Measurements from ENCODE around the gene RHOF. TPM values are rescaled to one million over a fixed set of nuclear protein-coding genes. Genes with fewer than 3 reads are reported as not detected.
"Not testable (repeated sequence)": the region's sequence is repeated elsewhere in the genome, so short reads cannot be mapped to it uniquely, and the experiment has no call there.

The RHOF gene
- total and polyA plus RNA-seq, 8 donors: 2.8 to 12.6 (median 4.9) TPM

DNA sequence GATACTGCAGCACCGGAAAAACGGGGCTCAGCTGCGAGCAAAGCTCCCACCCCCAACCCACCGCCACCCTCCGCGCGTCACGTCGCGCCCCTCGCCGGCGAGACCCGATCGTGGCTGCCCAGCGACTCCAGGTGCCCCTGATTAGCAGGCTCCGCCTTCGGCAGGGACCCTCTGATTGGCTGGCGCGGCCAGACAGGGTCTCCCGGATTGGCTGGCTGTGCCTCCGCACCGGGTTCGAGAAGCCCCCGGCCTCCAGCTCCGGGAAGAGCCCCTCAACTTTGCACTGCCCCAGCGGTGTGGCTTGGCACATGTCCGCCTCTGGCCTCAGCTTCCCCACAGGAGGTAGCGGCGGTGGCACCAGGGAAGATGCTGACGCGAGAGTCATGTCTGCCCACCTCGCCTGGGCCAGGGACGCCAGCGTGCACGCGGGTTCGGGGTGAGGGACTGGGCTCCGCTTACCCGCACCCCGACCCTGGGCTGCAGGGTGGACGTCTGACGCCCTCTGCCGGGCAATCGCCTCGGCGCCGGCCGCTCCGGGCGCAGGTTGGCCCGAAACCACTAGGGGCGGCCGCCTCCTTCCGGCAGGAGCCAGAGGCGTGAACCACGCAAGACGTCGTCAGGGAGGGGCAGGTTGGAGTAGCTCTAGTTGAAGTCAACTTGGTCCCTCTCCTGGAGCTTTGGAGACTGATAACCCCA, 498 bp upstream of the RHOF start:
- no peaks in the 10 kb centered on the region for H3K9me3 ChIP-seq
- whole genome bisulfite sequencing, 2 donors: 0 to 1% methylated on average over 51 to 59 of the region's 59 CpGs
- no peaks in the 10 kb centered on the region for H3K36me3 ChIP-seq
- H3K4me3 ChIP-seq: peak overlapping the region; percentile 27 to 68 (median 50)
- TF ChIP-seq, protein P1, sequence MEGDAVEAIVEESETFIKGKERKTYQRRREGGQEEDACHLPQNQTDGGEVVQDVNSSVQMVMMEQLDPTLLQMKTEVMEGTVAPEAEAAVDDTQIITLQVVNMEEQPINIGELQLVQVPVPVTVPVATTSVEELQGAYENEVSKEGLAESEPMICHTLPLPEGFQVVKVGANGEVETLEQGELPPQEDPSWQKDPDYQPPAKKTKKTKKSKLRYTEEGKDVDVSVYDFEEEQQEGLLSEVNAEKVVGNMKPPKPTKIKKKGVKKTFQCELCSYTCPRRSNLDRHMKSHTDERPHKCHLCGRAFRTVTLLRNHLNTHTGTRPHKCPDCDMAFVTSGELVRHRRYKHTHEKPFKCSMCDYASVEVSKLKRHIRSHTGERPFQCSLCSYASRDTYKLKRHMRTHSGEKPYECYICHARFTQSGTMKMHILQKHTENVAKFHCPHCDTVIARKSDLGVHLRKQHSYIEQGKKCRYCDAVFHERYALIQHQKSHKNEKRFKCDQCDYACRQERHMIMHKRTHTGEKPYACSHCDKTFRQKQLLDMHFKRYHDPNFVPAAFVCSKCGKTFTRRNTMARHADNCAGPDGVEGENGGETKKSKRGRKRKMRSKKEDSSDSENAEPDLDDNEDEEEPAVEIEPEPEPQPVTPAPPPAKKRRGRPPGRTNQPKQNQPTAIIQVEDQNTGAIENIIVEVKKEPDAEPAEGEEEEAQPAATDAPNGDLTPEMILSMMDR (IDR thresholded peaks at IDR 0.05): peak; percentile 99 to 100 (median 100)
- DNase-seq (peak; percentile 86 to 96 (median 94)), FAIRE-seq (no peak), ATAC-seq (peak; percentile 71 to 81 (median 72))
- H3K27ac ChIP-seq: peak overlapping the region; percentile 54 to 100 (median 88)
- H3K27me3 ChIP-seq: no peaks in the 10 kb centered on the region
- intact Hi-C loops (cut with DNase I): loop anchor here in 1 of 3 donors (10.0 kb wide), 1 partner anchor 91 kb away; the partner anchor contains the start of gene PSMD9
- peaks cover 34 to 43% (median 41%) of the 10 kb centered on the region in 3 donors for H3K4me1 ChIP-seq

DNA sequence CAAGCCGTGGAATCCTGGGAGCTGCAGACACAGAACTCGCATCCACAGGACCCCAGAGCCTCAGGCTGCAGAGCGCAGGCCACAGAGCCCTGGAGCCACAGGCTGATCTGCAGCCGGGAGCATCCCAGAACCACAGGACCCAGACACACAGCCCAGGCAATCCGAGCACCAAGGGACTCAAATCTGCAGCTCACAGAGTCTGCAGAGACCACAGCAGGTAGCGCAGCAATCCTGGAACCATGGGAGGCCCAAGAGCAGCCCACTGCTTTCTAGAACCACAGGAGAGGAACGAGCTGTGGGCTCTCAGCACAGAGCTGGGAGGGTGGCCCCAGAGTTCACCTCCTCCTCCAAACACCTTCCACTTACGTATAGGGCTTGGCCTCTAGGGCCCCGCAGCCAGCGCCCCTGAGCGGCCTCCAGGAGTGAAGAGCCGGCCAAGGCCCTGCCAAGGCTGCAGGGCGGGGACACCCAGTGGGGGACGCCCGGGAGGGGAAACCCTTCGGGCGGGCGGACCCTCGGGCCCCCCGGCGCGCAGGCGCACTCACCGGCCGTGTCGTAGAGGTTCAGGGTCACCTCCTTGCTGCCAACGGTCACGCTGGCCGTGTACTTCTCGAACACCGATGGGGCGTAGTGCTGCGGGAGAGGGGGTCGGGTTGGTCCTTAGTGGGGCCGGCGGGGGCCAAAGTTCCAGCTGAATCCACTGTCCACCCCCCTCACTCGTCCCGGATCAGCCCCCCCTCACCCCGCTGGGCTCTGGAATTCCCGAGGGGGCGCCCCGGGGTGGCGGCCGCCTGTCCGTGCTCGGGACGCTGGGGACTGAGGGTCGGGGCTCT, 665 bp downstream of the RHOF start:
- TF ChIP-seq, protein P1 (IDR thresholded peaks at IDR 0.05): no peak
- DNase-seq (peak in 5 of 6 donors; percentile 41 to 87 (median 70)), ATAC-seq (no peak), FAIRE-seq (no peak)
- intact Hi-C loops (cut with DNase I): loop anchor here in 1 of 3 donors (10.0 kb wide), 1 partner anchor 92 kb away; the partner anchor contains the start of gene PSMD9
- H3K27ac ChIP-seq: peak overlapping the region in 2 of 4 donors; percentile 18 to 44
- no peaks in the 10 kb centered on the region for H3K27me3 ChIP-seq
- H3K4me1 ChIP-seq: peaks cover 29 to 32% (median 29%) of the 10 kb centered on the region in 3 donors
- peak overlapping the region; percentile 27 to 68 (median 50) for H3K4me3 ChIP-seq
- no peaks in the 10 kb centered on the region for H3K9me3 ChIP-seq
- WGBS, 2 donors: 24 to 36% methylated on average over 44 to 48 of the region's 48 CpGs
- no peaks in the 10 kb centered on the region for H3K36me3 ChIP-seq

DNA sequence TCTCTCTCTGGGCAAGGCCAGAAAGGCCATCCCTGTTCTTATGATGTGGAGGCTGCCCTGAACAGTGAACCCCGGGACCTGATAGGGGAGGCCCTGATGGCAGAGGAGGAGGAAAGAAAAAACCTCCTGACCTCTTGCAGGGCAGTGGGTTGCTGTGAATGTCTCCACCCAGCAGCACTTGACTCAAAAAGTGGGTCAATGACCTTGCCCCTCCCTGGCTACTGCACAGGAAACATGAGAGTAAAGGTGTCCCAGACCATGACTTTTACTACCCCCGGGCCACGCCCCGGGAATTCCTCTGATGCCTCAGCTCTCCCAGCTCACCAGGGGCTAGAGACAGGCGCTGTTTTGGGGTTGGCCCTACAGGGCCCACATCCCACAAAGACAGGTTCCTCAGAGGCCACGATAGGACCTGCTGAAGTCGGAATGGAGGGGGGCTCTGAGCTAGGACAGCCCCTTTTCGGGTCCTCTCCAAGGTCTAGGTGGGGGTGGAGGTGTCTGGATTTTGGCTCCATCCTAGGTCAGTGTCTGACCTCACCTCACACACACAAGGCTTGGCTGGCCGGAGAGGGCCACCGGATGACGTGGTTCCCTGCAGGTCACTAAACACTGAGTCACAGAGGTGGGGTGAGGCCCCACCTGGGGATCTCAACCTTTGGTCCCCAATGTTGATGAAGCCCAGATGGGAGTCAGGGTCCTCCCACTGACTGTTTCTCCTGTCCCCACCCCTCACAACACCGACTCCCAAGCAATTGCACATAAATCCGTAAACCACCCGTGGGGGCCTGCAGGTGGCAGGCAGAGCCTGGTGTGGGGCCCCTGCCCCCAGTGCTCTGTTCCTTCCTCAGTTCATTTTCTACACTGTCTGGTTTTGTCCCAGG, 1.6 kb downstream of the RHOF start:
- peak in 1 of 6 donors; percentile 58 for DNase-seq
- no peaks in the 10 kb centered on the region for H3K9me3 ChIP-seq
- ATAC-seq: no peak
- no peak for FAIRE-seq
- no peaks in the 10 kb centered on the region for H3K36me3 ChIP-seq
- TF ChIP-seq, protein P1 (IDR thresholded peaks at IDR 0.05): no peak
- H3K27me3 ChIP-seq: no peaks in the 10 kb centered on the region
- WGBS, 2 donors: 86 to 87% methylated on average over 14 of the region's 14 CpGs
- intact Hi-C loops (cut with DNase I): loop anchor here in 1 of 3 donors (10.0 kb wide), 1 partner anchor 93 kb away; the partner anchor contains the start of gene PSMD9
- H3K27ac ChIP-seq: no peak overlapping the region
- H3K4me1 ChIP-seq: peaks cover 22 to 32% (median 23%) of the 10 kb centered on the region in 3 donors
- peak overlapping the region in 1 of 4 donors; percentile 68 for H3K4me3 ChIP-seq

GRCh38 chr12:121790785-121791184, 2.7 kb downstream of the RHOF start:
- Histone ChIP-seq H3K27ac (peak overlapping the region in 1 of 4 donors; percentile 55), H3K4me1 (peaks cover 12 to 21% (median 13%) of the 10 kb centered on the region in 3 donors)
- not testable (repeated sequence) for H3K27me3 ChIP-seq, H3K9me3 ChIP-seq, H3K36me3 ChIP-seq, FAIRE-seq, ATAC-seq, DNase-seq, H3K4me3 ChIP-seq
- intact Hi-C loops (cut with DNase I): loop anchor here in 1 of 3 donors (10.0 kb wide), 1 partner anchor 94 kb away; the partner anchor contains the start of gene PSMD9
- WGBS, 2 donors: 91 to 93% methylated on average over 8 of the region's 8 CpGs

Measured in pancreas (tissue), 10 donors.